Aortic smooth muscle cell (primary cell): Measurements from ENCODE around the gene ITGB1. TPM values are rescaled to one million over a fixed set of nuclear protein-coding genes. Genes with fewer than 3 reads are reported as not detected.

Experiments used
- total RNA-seq: library from RNA; depleted of rRNA; stranded (reverse); fragments of >200 nt; gene quantifications from 2 replicates; pipeline ENCODE4 v1.2.3, GENCODE V29; 2014

ITGB1 gene
- 3,234 and 3,261 TPM in 2 replicates for total RNA-seq

GRCh38 chr10:32958085-32959005, at the start of gene ITGB1:
Gene ITGB1 (minus strand): TSS chr10:32958230. CDS start chr10:32935558, 22,672 bp downstream.

